Progenitor cell of endocrine pancreas (in vitro differentiated cells): ENCODE data around the gene C5orf63. TPM values are rescaled to one million over a fixed set of nuclear protein-coding genes. Genes with fewer than 3 reads are reported as not detected.

Source experiments
- DNase-seq: peaks from one replicate; pipeline ENCODE4 v3.0.0; 2021; ENCODE audit warnings: low spot score; ENCODE audit not compliant: unreplicated experiment
- H3K27ac Mint-ChIP-seq: 2 replicates; pipeline ENCODE4 v1.8.0; 2021; ENCODE audit warnings: mild to moderate bottlenecking, moderate library complexity, mixed read lengths
- H3K27me3 Mint-ChIP-seq: 2 replicates; pipeline ENCODE4 v1.8.0; 2021; ENCODE audit warnings: mixed read lengths
- H3K36me3 Mint-ChIP-seq: 2 replicates; pipeline ENCODE4 v1.8.0; 2022; ENCODE audit warnings: mixed read lengths; ENCODE audit not compliant: insufficient read depth
- H3K4me1 Mint-ChIP-seq: 2 replicates; pipeline ENCODE4 v1.8.0; 2021; ENCODE audit warnings: low read depth, mixed read lengths
- H3K4me3 Mint-ChIP-seq: 2 replicates; pipeline ENCODE4 v1.8.0; 2021; ENCODE audit warnings: low read depth, mild to moderate bottlenecking, moderate library complexity, mixed read lengths
- H3K9me3 Mint-ChIP-seq: 2 replicates; pipeline ENCODE4 v1.8.0; 2021; ENCODE audit warnings: low read depth, mixed read lengths
- total RNA-seq: library from RNA; stranded (reverse); gene quantifications from 2 replicates; pipeline ENCODE4 v1.2.1, GENCODE V29; 2021
- TF ChIP-seq, protein P1 (sequence below): fragments of 200-600 bp; sonication (generic); IDR thresholded peaks from one replicate; pipeline ENCODE4 v1.5.0; 2021; ENCODE audit warnings: antibody characterized with exemption, mild to moderate bottlenecking; ENCODE audit not compliant: unreplicated experiment

C5orf63 gene
- total RNA-seq, 1 donor from 2014 or later: 9.9 TPM

DNA sequence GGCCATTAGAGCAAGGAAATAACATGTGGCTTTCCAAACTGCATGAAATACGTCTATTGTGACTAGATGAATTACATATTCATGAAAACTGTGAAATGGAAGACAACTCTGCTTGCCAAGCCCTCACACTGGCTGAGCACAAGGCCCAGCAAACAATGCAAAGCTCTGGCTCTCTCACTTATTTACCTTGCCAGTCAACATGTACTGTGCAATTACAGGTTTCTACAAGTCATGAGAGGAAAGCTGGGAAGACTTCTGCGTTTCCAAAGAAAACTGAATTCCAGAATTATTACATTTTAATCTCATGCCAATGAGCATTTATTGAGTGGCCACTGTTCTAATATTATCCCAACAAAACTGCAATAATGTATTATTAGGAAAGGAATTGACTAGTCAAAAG, 12.1 kb upstream of the C5orf63 start:
- Mint-ChIP-seq H3K27ac (no peak overlapping the region), H3K36me3 (no peaks in the 10 kb centered on the region), H3K27me3 (no peaks in the 10 kb centered on the region), H3K4me3 (no peak overlapping the region), H3K4me1 (no peaks in the 10 kb centered on the region), H3K9me3 (no peaks in the 10 kb centered on the region)
- DNase-seq: no peak
- TF ChIP-seq, protein P1, sequence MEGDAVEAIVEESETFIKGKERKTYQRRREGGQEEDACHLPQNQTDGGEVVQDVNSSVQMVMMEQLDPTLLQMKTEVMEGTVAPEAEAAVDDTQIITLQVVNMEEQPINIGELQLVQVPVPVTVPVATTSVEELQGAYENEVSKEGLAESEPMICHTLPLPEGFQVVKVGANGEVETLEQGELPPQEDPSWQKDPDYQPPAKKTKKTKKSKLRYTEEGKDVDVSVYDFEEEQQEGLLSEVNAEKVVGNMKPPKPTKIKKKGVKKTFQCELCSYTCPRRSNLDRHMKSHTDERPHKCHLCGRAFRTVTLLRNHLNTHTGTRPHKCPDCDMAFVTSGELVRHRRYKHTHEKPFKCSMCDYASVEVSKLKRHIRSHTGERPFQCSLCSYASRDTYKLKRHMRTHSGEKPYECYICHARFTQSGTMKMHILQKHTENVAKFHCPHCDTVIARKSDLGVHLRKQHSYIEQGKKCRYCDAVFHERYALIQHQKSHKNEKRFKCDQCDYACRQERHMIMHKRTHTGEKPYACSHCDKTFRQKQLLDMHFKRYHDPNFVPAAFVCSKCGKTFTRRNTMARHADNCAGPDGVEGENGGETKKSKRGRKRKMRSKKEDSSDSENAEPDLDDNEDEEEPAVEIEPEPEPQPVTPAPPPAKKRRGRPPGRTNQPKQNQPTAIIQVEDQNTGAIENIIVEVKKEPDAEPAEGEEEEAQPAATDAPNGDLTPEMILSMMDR: no peak

- peaks cover 6% of the 10 kb centered on the region for H3K4me1 Mint-ChIP-seq
- no peaks in the 10 kb centered on the region for H3K36me3 Mint-ChIP-seq
- H3K27me3 Mint-ChIP-seq: peaks cover 3% of the 10 kb centered on the region
- H3K4me3 Mint-ChIP-seq: no peak overlapping the region
- no peak overlapping the region for H3K27ac Mint-ChIP-seq
- no peaks in the 10 kb centered on the region for H3K9me3 Mint-ChIP-seq
- DNase-seq: no peak
- TF ChIP-seq, protein P1: no peak
These were observed 11.4 kb upstream of the C5orf63 start for GRCh38 chr5:127084656-127085055.

DNA sequence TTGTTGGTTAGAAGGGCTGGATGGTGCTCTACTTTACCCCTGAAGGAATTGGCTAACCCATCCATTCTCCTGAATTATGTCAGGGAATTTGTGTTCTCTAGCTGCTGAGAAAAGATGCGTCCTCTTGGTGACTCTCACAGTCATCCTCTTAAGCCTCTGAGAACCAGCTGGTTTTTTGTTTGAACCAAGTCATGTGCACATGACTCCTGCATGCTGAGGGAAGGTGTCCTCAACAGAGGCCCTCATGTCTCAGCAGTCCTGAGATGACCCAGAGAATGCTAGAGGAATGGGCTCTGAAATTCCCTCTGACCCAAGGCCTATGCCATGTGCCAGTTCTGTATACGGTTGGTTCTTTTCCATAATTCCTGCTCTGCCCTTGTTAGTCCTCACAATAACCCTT, 10.4 kb upstream of the C5orf63 start:
- no peaks in the 10 kb centered on the region for H3K9me3 Mint-ChIP-seq
- peaks cover 6% of the 10 kb centered on the region for H3K4me1 Mint-ChIP-seq
- DNase-seq: no peak
- no peak overlapping the region for H3K27ac Mint-ChIP-seq
- H3K36me3 Mint-ChIP-seq: no peaks in the 10 kb centered on the region
- peaks cover 3% of the 10 kb centered on the region for H3K27me3 Mint-ChIP-seq
- no peak overlapping the region for H3K4me3 Mint-ChIP-seq
- TF ChIP-seq, protein P1: no peak

DNA sequence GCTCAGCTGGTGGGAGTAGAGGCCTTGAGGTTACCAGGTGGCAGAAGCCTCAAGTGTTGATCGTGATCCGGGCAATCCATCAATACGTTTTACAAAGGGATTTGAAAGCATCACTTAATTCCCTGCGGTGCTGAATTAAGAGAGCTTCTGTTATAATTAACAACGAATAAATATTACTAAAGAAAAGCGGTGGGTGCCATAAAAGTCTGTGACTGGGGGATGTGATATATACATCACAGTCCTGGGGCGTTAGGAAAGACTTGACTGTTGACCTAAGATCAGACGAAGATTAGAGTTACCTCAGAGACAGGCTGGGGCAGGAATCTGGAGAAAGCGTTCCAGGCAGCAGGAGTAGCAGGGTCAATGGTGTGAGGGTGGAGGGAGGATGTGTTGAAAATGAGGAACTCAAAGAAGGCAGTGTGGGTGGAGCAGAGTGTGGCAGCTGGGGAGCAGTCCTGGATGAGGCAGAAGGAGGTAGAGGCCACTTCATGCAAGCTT, 6.7 kb upstream of the C5orf63 start:
- Mint-ChIP-seq H3K4me1 (peaks cover 6% of the 10 kb centered on the region), H3K4me3 (no peak overlapping the region), H3K9me3 (no peaks in the 10 kb centered on the region), H3K27ac (no peak overlapping the region), H3K27me3 (peaks cover 3% of the 10 kb centered on the region), H3K36me3 (no peaks in the 10 kb centered on the region)
- no peak for DNase-seq
- TF ChIP-seq, protein P1: no peak

DNA sequence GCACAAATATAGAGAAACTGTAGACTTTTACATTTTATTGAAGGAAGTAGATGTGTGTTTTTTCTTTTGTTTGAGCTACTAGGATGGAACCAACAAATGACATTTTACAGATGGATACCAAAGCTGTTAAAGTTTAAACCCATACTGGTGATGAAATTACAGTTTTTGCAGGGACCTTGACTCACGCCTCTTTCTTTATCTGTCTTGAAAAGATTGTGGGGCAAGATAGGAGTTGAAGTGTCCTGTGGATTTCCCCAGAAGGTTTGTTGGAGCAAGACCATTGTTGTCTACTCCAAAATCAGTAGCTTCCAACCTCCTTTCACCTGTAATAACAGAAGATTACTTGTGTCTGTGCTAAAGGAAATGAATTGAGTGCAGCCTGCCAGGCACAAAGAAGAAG, 4.1 kb upstream of the C5orf63 start:
- Mint-ChIP-seq H3K4me1 (peaks cover 11% of the 10 kb centered on the region), H3K9me3 (peaks cover 6% of the 10 kb centered on the region), H3K27ac (no peak overlapping the region), H3K4me3 (no peak overlapping the region), H3K36me3 (no peaks in the 10 kb centered on the region), H3K27me3 (peaks cover 3% of the 10 kb centered on the region)
- TF ChIP-seq, protein P1: no peak
- no peak for DNase-seq
